ENCODE results near the gene SUSD3. TPM values are rescaled to one million over a fixed set of nuclear protein-coding genes. Genes with fewer than 3 reads are reported as not detected.

Gene SUSD3
- total RNA-seq, 1 experiment from 2014 or later, result 5.0 TPM

- in situ Hi-C loops (cut with HindIII; ENCODE audit: low pct_unique_long_range_greater_than_20kb, low sequenced_read_pairs) (no loop called here), intact Hi-C loops (cut with micrococcal nuclease; ENCODE audit: unreplicated experiment) (no loop called here)
- no peak for ATAC-seq
- ChIA-PET POLR2A (no interaction called here), CTCF (no interaction called here)
- Histone ChIP-seq H3K27ac (ENCODE audit: low read length) (no peak overlapping the region), H3K27me3 (ENCODE audit: control insufficient read depth, insufficient read depth, low read length) (no peaks in the 10 kb centered on the region), H3K9me3 (ENCODE audit: control insufficient read depth, insufficient read depth, low read depth, low read length) (no peaks in the 10 kb centered on the region), H3K4me3 (ENCODE audit: low read depth in 2 of 2, low read length in 2 of 2) (no peak overlapping the region), H3K4me1 (ENCODE audit: control insufficient read depth, insufficient read depth, low read length) (peaks cover 13% of the 10 kb centered on the region), H3K36me3 (ENCODE audit: control insufficient read depth, insufficient read depth, low read length) (no peaks in the 10 kb centered on the region)
- BruUV-seq (replicated peaks), result no TSS peak
- DNase-seq (ENCODE audit: low read depth, low spot score), result no peak
- TF ChIP-seq, protein P1, sequence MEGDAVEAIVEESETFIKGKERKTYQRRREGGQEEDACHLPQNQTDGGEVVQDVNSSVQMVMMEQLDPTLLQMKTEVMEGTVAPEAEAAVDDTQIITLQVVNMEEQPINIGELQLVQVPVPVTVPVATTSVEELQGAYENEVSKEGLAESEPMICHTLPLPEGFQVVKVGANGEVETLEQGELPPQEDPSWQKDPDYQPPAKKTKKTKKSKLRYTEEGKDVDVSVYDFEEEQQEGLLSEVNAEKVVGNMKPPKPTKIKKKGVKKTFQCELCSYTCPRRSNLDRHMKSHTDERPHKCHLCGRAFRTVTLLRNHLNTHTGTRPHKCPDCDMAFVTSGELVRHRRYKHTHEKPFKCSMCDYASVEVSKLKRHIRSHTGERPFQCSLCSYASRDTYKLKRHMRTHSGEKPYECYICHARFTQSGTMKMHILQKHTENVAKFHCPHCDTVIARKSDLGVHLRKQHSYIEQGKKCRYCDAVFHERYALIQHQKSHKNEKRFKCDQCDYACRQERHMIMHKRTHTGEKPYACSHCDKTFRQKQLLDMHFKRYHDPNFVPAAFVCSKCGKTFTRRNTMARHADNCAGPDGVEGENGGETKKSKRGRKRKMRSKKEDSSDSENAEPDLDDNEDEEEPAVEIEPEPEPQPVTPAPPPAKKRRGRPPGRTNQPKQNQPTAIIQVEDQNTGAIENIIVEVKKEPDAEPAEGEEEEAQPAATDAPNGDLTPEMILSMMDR (IDR thresholded peaks at IDR 0.05), result no peak
- TF ChIP-seq SIN3A (IDR thresholded peaks at IDR 0.05; ENCODE audit: borderline replicate concordance, insufficient read depth, low read depth, low read length) (no peak), POLR2AphosphoS5 (IDR thresholded peaks at IDR 0.05; ENCODE audit: low read depth, low read length) (no peak), TCF7L2 (IDR thresholded peaks at IDR 0.05; ENCODE audit: low read depth, low read length) (no peak)
- TF ChIP-seq, protein P2, sequence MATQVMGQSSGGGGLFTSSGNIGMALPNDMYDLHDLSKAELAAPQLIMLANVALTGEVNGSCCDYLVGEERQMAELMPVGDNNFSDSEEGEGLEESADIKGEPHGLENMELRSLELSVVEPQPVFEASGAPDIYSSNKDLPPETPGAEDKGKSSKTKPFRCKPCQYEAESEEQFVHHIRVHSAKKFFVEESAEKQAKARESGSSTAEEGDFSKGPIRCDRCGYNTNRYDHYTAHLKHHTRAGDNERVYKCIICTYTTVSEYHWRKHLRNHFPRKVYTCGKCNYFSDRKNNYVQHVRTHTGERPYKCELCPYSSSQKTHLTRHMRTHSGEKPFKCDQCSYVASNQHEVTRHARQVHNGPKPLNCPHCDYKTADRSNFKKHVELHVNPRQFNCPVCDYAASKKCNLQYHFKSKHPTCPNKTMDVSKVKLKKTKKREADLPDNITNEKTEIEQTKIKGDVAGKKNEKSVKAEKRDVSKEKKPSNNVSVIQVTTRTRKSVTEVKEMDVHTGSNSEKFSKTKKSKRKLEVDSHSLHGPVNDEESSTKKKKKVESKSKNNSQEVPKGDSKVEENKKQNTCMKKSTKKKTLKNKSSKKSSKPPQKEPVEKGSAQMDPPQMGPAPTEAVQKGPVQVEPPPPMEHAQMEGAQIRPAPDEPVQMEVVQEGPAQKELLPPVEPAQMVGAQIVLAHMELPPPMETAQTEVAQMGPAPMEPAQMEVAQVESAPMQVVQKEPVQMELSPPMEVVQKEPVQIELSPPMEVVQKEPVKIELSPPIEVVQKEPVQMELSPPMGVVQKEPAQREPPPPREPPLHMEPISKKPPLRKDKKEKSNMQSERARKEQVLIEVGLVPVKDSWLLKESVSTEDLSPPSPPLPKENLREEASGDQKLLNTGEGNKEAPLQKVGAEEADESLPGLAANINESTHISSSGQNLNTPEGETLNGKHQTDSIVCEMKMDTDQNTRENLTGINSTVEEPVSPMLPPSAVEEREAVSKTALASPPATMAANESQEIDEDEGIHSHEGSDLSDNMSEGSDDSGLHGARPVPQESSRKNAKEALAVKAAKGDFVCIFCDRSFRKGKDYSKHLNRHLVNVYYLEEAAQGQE (IDR thresholded peaks at IDR 0.05; ENCODE audit: insufficient read depth in 1 of 2, low read depth in 2 of 2, low read length in 1 of 2), result no peak
Observed at GRCh38 chr9:93128011-93128714, 69.7 kb downstream of the SUSD3 start.

- CTCF ChIA-PET, result no interaction called here
- Histone ChIP-seq H3K36me3 (ENCODE audit: control insufficient read depth, insufficient read depth, low read length) (no peaks in the 10 kb centered on the region; the same call in 1 of the 2 replicates), H3K4me1 (ENCODE audit: control insufficient read depth, insufficient read depth, low read length) (peaks cover 15% of the 10 kb centered on the region), H3K4me3 (ENCODE audit: low read depth in 2 of 2, low read length in 2 of 2) (no peak overlapping the region), H3K27ac (ENCODE audit: low read length) (no peak overlapping the region), H3K27me3 (ENCODE audit: control insufficient read depth, insufficient read depth, low read length) (no peaks in the 10 kb centered on the region), H3K9me3 (ENCODE audit: control insufficient read depth, insufficient read depth, low read depth, low read length) (no peaks in the 10 kb centered on the region)
- no TSS peak for BruUV-seq (replicated peaks)
- in situ Hi-C loops (cut with HindIII; ENCODE audit: low pct_unique_long_range_greater_than_20kb, low sequenced_read_pairs) (no loop called here), intact Hi-C loops (cut with micrococcal nuclease; ENCODE audit: unreplicated experiment) (no loop called here)
- POLR2A ChIA-PET, result no interaction called here
- ATAC-seq (no peak), DNase-seq (ENCODE audit: low read depth, low spot score) (no peak)
- TF ChIP-seq, protein P2 (IDR thresholded peaks at IDR 0.05; ENCODE audit: insufficient read depth in 1 of 2, low read depth in 2 of 2, low read length in 1 of 2), result no peak
- TF ChIP-seq, protein P1 (IDR thresholded peaks at IDR 0.05), result no peak
- TF ChIP-seq SIN3A (IDR thresholded peaks at IDR 0.05; ENCODE audit: borderline replicate concordance, insufficient read depth, low read depth, low read length) (no peak), POLR2AphosphoS5 (IDR thresholded peaks at IDR 0.05; ENCODE audit: low read depth, low read length) (no peak), TCF7L2 (IDR thresholded peaks at IDR 0.05; ENCODE audit: low read depth, low read length) (no peak)
Observed at GRCh38 chr9:93128715-93129224, 70.3 kb downstream of the SUSD3 start.
